WTC11 (cell line): Measurements from ENCODE around the gene CBX5. TPM values are rescaled to one million over a fixed set of nuclear protein-coding genes. Genes with fewer than 3 reads are reported as not detected.

Experiments used
- ATAC-seq: fragments of 200-7000 bp; cut with Tn5 transposase; 2 replicates; pipeline ENCODE4 v1.10.0; 2021; ENCODE audit warnings: mild to moderate bottlenecking, moderate library complexity
- CTCF ChIA-PET: fragments of 300-600 bp; sonication (Branson Sonifier 250); formaldehyde crosslinking; loops from one replicate; lab custom pipeline; 2021; ENCODE audit warnings: antibody characterized with exemption; lab: Charles Lee
- POLR2A ChIA-PET: fragments of 350-600 bp; sonication (Branson Sonifier 250); formaldehyde crosslinking; loops from one replicate; lab custom pipeline; 2021; ENCODE audit warnings: antibody characterized with exemption; lab: Charles Lee
- DNase-seq: peaks from one replicate; pipeline ENCODE4 v3.0.0; 2021; ENCODE audit warnings: low spot score
- H3K27ac Mint-ChIP-seq: 2 replicates; pipeline ENCODE4 v1.8.0; 2021; ENCODE audit warnings: mixed read lengths
- H3K27me3 Mint-ChIP-seq: 2 replicates; pipeline ENCODE4 v1.8.0; 2021; ENCODE audit warnings: low read depth, mild to moderate bottlenecking, moderate library complexity, mixed read lengths
- H3K36me3 Mint-ChIP-seq: 2 replicates; pipeline ENCODE4 v1.8.0; 2021; ENCODE audit warnings: mixed read lengths
- H3K4me1 Mint-ChIP-seq: 2 replicates; pipeline ENCODE4 v1.8.0; 2022; ENCODE audit warnings: mixed read lengths
- H3K4me3 Mint-ChIP-seq: 2 replicates; pipeline ENCODE4 v1.8.0; 2021; ENCODE audit warnings: mild to moderate bottlenecking, moderate library complexity, mixed read lengths
- H3K9me3 Mint-ChIP-seq: 2 replicates; pipeline ENCODE4 v1.8.0; 2021; ENCODE audit warnings: mixed read lengths
- ATF1 ChIP-seq: sonication (generic); formaldehyde crosslinking; IDR thresholded peaks from 2 replicates; pipeline ENCODE4 v1.8.1; 2023; ENCODE audit warnings: mild to moderate bottlenecking, moderate library complexity, missing genetic modification reagents
- CREM ChIP-seq: sonication (generic); formaldehyde crosslinking; IDR thresholded peaks from 2 replicates; pipeline ENCODE4 v1.8.1; 2022; ENCODE audit warnings: mild to moderate bottlenecking, missing genetic modification reagents, moderate library complexity
- HMGA2 ChIP-seq: fragments of 250-450 bp; sonication (Bioruptor Pico); IDR thresholded peaks from 2 replicates; pipeline ENCODE4 v1.4.0; 2021; ENCODE audit warnings: mild to moderate bottlenecking, moderate library complexity
- NR2C2 ChIP-seq: sonication (generic); formaldehyde crosslinking; IDR thresholded peaks from 2 replicates; pipeline ENCODE4 v1.8.0; 2022; ENCODE audit warnings: mild to moderate bottlenecking, missing genetic modification reagents
- PRRX2 ChIP-seq: fragments of 250-450 bp; sonication (Bioruptor Pico); IDR thresholded peaks from 2 replicates; pipeline ENCODE4 v1.8.0; 2021; ENCODE audit warnings: mild to moderate bottlenecking
- SMAD3 ChIP-seq: sonication (generic); formaldehyde crosslinking; IDR thresholded peaks from 2 replicates; pipeline ENCODE4 v1.8.0; 2022; ENCODE audit warnings: missing genetic modification reagents, mild to moderate bottlenecking, borderline replicate concordance
- TCF7 ChIP-seq: sonication (generic); formaldehyde crosslinking; IDR thresholded peaks from 2 replicates; pipeline ENCODE4 v1.8.0; 2022; ENCODE audit warnings: mild to moderate bottlenecking, low read depth, missing genetic modification reagents, moderate library complexity
- TP53 ChIP-seq: sonication (generic); formaldehyde crosslinking; IDR thresholded peaks from 2 replicates; pipeline ENCODE4 v1.8.1; 2023; ENCODE audit warnings: mild to moderate bottlenecking, missing genetic modification reagents
- ZNF219 ChIP-seq: sonication (generic); formaldehyde crosslinking; IDR thresholded peaks from 2 replicates; pipeline ENCODE4 v1.8.0; 2023; ENCODE audit warnings: missing genetic modification reagents, mild to moderate bottlenecking, borderline replicate concordance
- ZNF396 ChIP-seq: fragments of 250-450 bp; sonication (Bioruptor Pico); IDR thresholded peaks from 2 replicates; pipeline ENCODE4 v1.8.0; 2021; ENCODE audit warnings: mild to moderate bottlenecking, moderate library complexity, borderline replicate concordance
- ZNF425 ChIP-seq: fragments of 250-450 bp; sonication (Bioruptor Pico); conservative IDR thresholded peaks from 2 replicates; pipeline ENCODE4 v1.9.0; 2021; ENCODE audit warnings: mild to moderate bottlenecking
- total RNA-seq: library from RNA; stranded (reverse); gene quantifications from 3 replicates; pipeline ENCODE4 v1.2.3, GENCODE V29; 2021
- TF ChIP-seq, protein P1 (sequence below): sonication (generic); formaldehyde crosslinking; IDR thresholded peaks from 2 replicates; pipeline ENCODE4 v1.8.0; 2022; ENCODE audit warnings: missing genetic modification reagents
- TF ChIP-seq, protein P2 (sequence below): fragments of 250-450 bp; sonication (Bioruptor Pico); IDR thresholded peaks from 2 replicates; pipeline ENCODE4 v1.9.0; 2021; ENCODE audit warnings: moderate library complexity, mild to moderate bottlenecking, inconsistent platforms, borderline replicate concordance
- TF ChIP-seq, protein P3 (sequence below): sonication (generic); formaldehyde crosslinking; IDR thresholded peaks from 2 replicates; pipeline ENCODE4 v1.8.0; 2022; ENCODE audit warnings: mild to moderate bottlenecking, missing genetic modification reagents
- TF ChIP-seq, protein P4 (sequence below): fragments of 250-450 bp; sonication (Bioruptor Pico); IDR thresholded peaks from 2 replicates; pipeline ENCODE4 v2.1.2; 2022; ENCODE audit warnings: mild to moderate bottlenecking, moderate library complexity
- TF ChIP-seq, protein P5 (sequence below): sonication (generic); formaldehyde crosslinking; IDR thresholded peaks from 2 replicates; pipeline ENCODE4 v1.8.1; 2022; ENCODE audit warnings: missing genetic modification reagents, borderline replicate concordance
- TF ChIP-seq, protein P6 (sequence below): sonication (generic); formaldehyde crosslinking; IDR thresholded peaks from 2 replicates; pipeline ENCODE4 v1.8.1; 2022; ENCODE audit warnings: mild to moderate bottlenecking, missing genetic modification reagents, moderate library complexity, borderline replicate concordance
- TF ChIP-seq, protein P7 (sequence below): sonication (generic); formaldehyde crosslinking; IDR thresholded peaks from 2 replicates; pipeline ENCODE4 v1.8.1; 2022; ENCODE audit warnings: mild to moderate bottlenecking, moderate library complexity, missing genetic modification reagents
- TF ChIP-seq, protein P8 (sequence below): sonication (generic); formaldehyde crosslinking; IDR thresholded peaks from 2 replicates; pipeline ENCODE4 v1.8.1; 2023; ENCODE audit warnings: mild to moderate bottlenecking, missing genetic modification reagents, borderline replicate concordance

CBX5 gene
- total RNA-seq, 1 experiment from 2014 or later: 182 TPM

DNA sequence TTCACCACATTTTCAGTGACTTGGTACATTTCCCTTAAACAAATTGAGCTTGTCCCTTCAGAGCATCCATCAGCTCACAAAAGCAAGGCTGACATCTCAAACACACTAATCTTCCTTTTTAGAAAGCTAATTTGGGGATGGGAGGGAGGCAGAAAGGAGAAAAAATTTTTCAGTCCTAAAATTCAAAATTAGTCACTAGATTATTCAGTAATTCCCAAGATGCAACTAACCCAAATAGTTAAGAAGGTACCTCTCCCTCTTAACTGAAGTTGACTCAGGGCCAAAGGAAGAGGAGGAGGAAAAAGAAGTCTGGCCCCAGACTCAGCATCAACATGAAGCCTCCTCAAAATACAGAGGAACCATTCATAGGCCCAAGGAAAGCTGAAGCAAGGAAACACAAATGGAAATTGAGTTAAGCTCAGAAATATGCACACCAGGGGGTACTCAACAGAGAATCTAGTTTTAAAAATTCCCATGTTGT lies 21.7 kb downstream of the CBX5 start (continued):
- TF ChIP-seq, protein P1, sequence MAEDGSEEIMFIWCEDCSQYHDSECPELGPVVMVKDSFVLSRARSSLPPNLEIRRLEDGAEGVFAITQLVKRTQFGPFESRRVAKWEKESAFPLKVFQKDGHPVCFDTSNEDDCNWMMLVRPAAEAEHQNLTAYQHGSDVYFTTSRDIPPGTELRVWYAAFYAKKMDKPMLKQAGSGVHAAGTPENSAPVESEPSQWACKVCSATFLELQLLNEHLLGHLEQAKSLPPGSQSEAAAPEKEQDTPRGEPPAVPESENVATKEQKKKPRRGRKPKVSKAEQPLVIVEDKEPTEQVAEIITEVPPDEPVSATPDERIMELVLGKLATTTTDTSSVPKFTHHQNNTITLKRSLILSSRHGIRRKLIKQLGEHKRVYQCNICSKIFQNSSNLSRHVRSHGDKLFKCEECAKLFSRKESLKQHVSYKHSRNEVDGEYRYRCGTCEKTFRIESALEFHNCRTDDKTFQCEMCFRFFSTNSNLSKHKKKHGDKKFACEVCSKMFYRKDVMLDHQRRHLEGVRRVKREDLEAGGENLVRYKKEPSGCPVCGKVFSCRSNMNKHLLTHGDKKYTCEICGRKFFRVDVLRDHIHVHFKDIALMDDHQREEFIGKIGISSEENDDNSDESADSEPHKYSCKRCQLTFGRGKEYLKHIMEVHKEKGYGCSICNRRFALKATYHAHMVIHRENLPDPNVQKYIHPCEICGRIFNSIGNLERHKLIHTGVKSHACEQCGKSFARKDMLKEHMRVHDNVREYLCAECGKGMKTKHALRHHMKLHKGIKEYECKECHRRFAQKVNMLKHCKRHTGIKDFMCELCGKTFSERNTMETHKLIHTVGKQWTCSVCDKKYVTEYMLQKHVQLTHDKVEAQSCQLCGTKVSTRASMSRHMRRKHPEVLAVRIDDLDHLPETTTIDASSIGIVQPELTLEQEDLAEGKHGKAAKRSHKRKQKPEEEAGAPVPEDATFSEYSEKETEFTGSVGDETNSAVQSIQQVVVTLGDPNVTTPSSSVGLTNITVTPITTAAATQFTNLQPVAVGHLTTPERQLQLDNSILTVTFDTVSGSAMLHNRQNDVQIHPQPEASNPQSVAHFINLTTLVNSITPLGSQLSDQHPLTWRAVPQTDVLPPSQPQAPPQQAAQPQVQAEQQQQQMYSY: no peak
- TF ChIP-seq, protein P2, sequence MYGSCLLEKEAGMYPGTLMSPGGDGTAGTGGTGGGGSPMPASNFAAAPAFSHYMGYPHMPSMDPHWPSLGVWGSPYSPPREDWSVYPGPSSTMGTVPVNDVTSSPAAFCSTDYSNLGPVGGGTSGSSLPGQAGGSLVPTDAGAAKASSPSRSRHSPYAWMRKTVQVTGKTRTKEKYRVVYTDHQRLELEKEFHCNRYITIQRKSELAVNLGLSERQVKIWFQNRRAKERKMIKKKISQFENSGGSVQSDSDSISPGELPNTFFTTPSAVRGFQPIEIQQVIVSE (CRISPR knock-in tag): no peak
- no peak for TF ChIP-seq TCF7
- TF ChIP-seq, protein P3, sequence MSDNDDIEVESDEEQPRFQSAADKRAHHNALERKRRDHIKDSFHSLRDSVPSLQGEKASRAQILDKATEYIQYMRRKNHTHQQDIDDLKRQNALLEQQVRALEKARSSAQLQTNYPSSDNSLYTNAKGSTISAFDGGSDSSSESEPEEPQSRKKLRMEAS (CRISPR knock-in tag): no peak
- no peak for TF ChIP-seq TP53 (CRISPR knock-in tag)
- no peak for TF ChIP-seq CREM
- TF ChIP-seq ATF1 (CRISPR knock-in tag): no peak

- POLR2A ChIA-PET: interaction anchor here (4.6 to 6.0 kb wide), 2 partner anchors 23 kb away, joined by 19 to 105 read pairs; partner anchors contain the start of genes CBX5 and HNRNPA1
- CTCF ChIA-PET: interaction anchor here (2.9 kb wide), 1 partner anchor 42 kb away, joined by 19 read pairs; no protein-coding TSS in a partner anchor
- peaks cover 39% of the 10 kb centered on the region for H3K36me3 Mint-ChIP-seq
- DNase-seq (no peak), ATAC-seq (no peak)
- H3K27me3 Mint-ChIP-seq: no peaks in the 10 kb centered on the region
- peaks cover 49% of the 10 kb centered on the region for H3K4me1 Mint-ChIP-seq
- H3K4me3 Mint-ChIP-seq: peak overlapping the region; percentile 27; the same call in 1 of the 2 replicates
- peak overlapping the region; percentile 99 for H3K27ac Mint-ChIP-seq
- no peaks in the 10 kb centered on the region for H3K9me3 Mint-ChIP-seq
- TF ChIP-seq ZNF396: no peak
- TF ChIP-seq, protein P4, sequence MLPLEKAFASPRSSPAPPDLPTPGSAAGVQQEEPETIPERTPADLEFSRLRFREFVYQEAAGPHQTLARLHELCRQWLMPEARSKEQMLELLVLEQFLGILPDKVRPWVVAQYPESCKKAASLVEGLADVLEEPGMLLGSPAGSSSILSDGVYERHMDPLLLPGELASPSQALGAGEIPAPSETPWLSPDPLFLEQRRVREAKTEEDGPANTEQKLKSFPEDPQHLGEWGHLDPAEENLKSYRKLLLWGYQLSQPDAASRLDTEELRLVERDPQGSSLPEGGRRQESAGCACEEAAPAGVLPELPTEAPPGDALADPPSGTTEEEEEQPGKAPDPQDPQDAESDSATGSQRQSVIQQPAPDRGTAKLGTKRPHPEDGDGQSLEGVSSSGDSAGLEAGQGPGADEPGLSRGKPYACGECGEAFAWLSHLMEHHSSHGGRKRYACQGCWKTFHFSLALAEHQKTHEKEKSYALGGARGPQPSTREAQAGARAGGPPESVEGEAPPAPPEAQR: no peak
- no peak for TF ChIP-seq ZNF425 (CRISPR knock-in tag)
- TF ChIP-seq HMGA2 (CRISPR knock-in tag): no peak
- TF ChIP-seq, protein P5, sequence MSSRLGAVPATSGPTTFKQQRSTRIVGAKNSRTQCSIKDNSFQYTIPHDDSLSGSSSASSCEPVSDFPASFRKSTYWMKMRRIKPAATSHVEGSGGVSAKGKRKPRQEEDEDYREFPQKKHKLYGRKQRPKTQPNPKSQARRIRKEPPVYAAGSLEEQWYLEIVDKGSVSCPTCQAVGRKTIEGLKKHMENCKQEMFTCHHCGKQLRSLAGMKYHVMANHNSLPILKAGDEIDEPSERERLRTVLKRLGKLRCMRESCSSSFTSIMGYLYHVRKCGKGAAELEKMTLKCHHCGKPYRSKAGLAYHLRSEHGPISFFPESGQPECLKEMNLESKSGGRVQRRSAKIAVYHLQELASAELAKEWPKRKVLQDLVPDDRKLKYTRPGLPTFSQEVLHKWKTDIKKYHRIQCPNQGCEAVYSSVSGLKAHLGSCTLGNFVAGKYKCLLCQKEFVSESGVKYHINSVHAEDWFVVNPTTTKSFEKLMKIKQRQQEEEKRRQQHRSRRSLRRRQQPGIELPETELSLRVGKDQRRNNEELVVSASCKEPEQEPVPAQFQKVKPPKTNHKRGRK (CRISPR knock-in tag): no peak
- TF ChIP-seq PRRX2 (CRISPR knock-in tag): no peak
- TF ChIP-seq, protein P6, sequence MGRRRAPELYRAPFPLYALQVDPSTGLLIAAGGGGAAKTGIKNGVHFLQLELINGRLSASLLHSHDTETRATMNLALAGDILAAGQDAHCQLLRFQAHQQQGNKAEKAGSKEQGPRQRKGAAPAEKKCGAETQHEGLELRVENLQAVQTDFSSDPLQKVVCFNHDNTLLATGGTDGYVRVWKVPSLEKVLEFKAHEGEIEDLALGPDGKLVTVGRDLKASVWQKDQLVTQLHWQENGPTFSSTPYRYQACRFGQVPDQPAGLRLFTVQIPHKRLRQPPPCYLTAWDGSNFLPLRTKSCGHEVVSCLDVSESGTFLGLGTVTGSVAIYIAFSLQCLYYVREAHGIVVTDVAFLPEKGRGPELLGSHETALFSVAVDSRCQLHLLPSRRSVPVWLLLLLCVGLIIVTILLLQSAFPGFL (CRISPR knock-in tag): no peak
- TF ChIP-seq, protein P7, sequence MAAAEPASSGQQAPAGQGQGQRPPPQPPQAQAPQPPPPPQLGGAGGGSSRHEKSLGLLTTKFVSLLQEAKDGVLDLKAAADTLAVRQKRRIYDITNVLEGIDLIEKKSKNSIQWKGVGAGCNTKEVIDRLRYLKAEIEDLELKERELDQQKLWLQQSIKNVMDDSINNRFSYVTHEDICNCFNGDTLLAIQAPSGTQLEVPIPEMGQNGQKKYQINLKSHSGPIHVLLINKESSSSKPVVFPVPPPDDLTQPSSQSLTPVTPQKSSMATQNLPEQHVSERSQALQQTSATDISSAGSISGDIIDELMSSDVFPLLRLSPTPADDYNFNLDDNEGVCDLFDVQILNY: no peak
- no peak for TF ChIP-seq ZNF219 (CRISPR knock-in tag)
- TF ChIP-seq, protein P8, sequence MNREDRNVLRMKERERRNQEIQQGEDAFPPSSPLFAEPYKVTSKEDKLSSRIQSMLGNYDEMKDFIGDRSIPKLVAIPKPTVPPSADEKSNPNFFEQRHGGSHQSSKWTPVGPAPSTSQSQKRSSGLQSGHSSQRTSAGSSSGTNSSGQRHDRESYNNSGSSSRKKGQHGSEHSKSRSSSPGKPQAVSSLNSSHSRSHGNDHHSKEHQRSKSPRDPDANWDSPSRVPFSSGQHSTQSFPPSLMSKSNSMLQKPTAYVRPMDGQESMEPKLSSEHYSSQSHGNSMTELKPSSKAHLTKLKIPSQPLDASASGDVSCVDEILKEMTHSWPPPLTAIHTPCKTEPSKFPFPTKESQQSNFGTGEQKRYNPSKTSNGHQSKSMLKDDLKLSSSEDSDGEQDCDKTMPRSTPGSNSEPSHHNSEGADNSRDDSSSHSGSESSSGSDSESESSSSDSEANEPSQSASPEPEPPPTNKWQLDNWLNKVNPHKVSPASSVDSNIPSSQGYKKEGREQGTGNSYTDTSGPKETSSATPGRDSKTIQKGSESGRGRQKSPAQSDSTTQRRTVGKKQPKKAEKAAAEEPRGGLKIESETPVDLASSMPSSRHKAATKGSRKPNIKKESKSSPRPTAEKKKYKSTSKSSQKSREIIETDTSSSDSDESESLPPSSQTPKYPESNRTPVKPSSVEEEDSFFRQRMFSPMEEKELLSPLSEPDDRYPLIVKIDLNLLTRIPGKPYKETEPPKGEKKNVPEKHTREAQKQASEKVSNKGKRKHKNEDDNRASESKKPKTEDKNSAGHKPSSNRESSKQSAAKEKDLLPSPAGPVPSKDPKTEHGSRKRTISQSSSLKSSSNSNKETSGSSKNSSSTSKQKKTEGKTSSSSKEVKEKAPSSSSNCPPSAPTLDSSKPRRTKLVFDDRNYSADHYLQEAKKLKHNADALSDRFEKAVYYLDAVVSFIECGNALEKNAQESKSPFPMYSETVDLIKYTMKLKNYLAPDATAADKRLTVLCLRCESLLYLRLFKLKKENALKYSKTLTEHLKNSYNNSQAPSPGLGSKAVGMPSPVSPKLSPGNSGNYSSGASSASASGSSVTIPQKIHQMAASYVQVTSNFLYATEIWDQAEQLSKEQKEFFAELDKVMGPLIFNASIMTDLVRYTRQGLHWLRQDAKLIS (CRISPR knock-in tag): no peak
- TF ChIP-seq NR2C2 (CRISPR knock-in tag): no peak
- TF ChIP-seq SMAD3 (CRISPR knock-in tag): no peak
- TF ChIP-seq TP53 (CRISPR knock-in tag): no peak
Observed at GRCh38 chr12:54257332-54257731, 22.6 kb downstream of the CBX5 start.
